ENCODE data around the gene GTPBP10.

DNA sequence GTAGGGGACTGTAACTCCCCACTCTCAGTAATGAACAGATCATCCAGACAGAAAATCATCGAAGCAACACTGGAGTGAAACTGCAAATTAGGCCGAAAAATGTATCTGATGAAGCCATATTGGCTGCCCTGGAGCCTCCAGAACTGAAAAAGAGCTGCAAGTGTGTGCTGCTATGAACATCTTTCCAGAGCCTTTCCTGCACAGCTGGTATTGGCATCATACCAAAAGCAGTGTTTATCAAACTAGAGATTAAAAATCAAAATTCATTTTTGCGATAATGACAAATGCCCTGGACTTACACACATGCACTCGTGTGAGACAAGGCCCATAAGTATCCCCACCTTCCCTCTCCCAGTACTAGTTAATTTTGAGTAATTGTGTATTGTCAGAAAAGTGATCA lies 49.9 kb downstream of the GTPBP10 start:
- TF ChIP-seq CTCF (IDR thresholded peaks at IDR 0.05) (no peak), POLR2A (IDR thresholded peaks at IDR 0.05) (no peak)

Measured in uterus (tissue), 2 donors.